GM12878 (cell line): ENCODE measurements around the gene SMOC2. TPM values are rescaled to one million over a fixed set of nuclear protein-coding genes. Genes with fewer than 3 reads are reported as not detected.

Experiments
- ATAC-seq: fragments of 200-7000 bp; cut with Tn5 transposase; 3 replicates; pipeline ENCODE4 v1.9.1; 2020; ENCODE audit warnings: mild to moderate bottlenecking, moderate library complexity
- BruUV-seq: library from RNA; stranded (reverse); fragments of 400-500 nt; replicated peaks from 2 replicates; lab custom pipeline; 2021; lab: Mats Ljungman, UMichigan
- CTCF ChIA-PET: fragments of 300-600 bp; sonication (Branson Sonifier 250); formaldehyde crosslinking; extraction: SDS; loops from one replicate; lab custom pipeline; 2021; ENCODE audit warnings: inconsistent platforms; lab: Yijun Ruan, JAX
- POLR2A ChIA-PET: fragments of 350-600 bp; formaldehyde crosslinking; extraction: SDS; loops from one replicate; lab custom pipeline; 2021; ENCODE audit warnings: inconsistent platforms; lab: Charles Lee
- RAD21 ChIA-PET: fragments of 300-600 bp; sonication (Branson Sonifier 250); formaldehyde crosslinking; loops from one replicate; lab custom pipeline; 2023; ENCODE audit warnings: antibody characterized with exemption; ENCODE audit not compliant: unreplicated experiment; lab: Charles Lee
- SMC1A ChIA-PET: fragments of 300-600 bp; sonication (Branson Sonifier 250); formaldehyde crosslinking; loops from one replicate; lab custom pipeline; 2023; ENCODE audit not compliant: unreplicated experiment, uncharacterized antibody; lab: Charles Lee
- DNase-seq: peaks from one replicate; pipeline ENCODE4 v3.0.0-alpha.2; 2011; ENCODE audit warnings: low read depth, low spot score
- FAIRE-seq: peaks from 3 replicates; lab custom pipeline; 2011; peaks lifted over from hg19 to GRCh38; lab: Jason Lieb, UNC
- H2AFZ ChIP-seq: 2 replicates; pipeline ENCODE4 v1.6.0; 2011; ENCODE audit warnings: low read depth, low read length, control low read depth; ENCODE audit not compliant: control insufficient read depth
- H3K27ac ChIP-seq: 2 replicates; pipeline ENCODE4 v1.5.1; 2011; ENCODE audit warnings: control low read depth; ENCODE audit not compliant: control insufficient read depth, insufficient read depth
- H3K27me3 ChIP-seq, 2 experiments: replicated peaks in 1 of 2; 2 replicates each; pipeline versions ENCODE4 v1.6.0 to v1.6.1; 2011; ENCODE audit warnings: low read length in 1 of 2; ENCODE audit not compliant: control insufficient read depth in 2 of 2, insufficient read depth in 2 of 2
- H3K36me3 ChIP-seq, 2 experiments: 2 replicates each; pipeline ENCODE4 v1.5.1; 2011; ENCODE audit warnings: low read length in 1 of 2; ENCODE audit not compliant: control insufficient read depth in 2 of 2, insufficient read depth in 2 of 2
- H3K4me1 ChIP-seq: 2 replicates; pipeline ENCODE4 v1.6.1; 2011; ENCODE audit warnings: mild to moderate bottlenecking, low read length, moderate library complexity, mixed read lengths; ENCODE audit not compliant: control insufficient read depth, insufficient read depth
- H3K4me2 ChIP-seq: 2 replicates; pipeline ENCODE4 v1.6.0; 2011; ENCODE audit warnings: control low read depth; ENCODE audit not compliant: control insufficient read depth, insufficient read depth
- H3K4me3 ChIP-seq: fragments of 200-600 bp; sonication (generic); 2 replicates; pipeline ENCODE4 v1.5.1; 2016
- H3K79me2 ChIP-seq: 2 replicates; pipeline ENCODE4 v1.6.0; 2011; ENCODE audit warnings: low read length; ENCODE audit not compliant: control insufficient read depth, insufficient read depth
- H3K9ac ChIP-seq: 2 replicates; pipeline ENCODE4 v1.8.0; 2011; ENCODE audit warnings: low read length, control low read depth, mixed read lengths; ENCODE audit not compliant: control insufficient read depth, insufficient read depth
- H3K9me3 ChIP-seq: replicated peaks from 3 replicates; pipeline ENCODE4 v1.5.1; 2011; ENCODE audit warnings: mild to moderate bottlenecking, low read length; ENCODE audit not compliant: control insufficient read depth, insufficient read depth
- H4K20me1 ChIP-seq: 2 replicates; pipeline ENCODE4 v1.6.0; 2011; ENCODE audit not compliant: control insufficient read depth, insufficient read depth
- ATF7 ChIP-seq: fragments of 450-650 bp; IDR thresholded peaks from 2 replicates; pipeline ENCODE4 v1.6.1; 2016; ENCODE audit warnings: low read depth, mild to moderate bottlenecking
- ETV6 ChIP-seq, 2 experiments: fragments of 450-650 bp in 1 of 2; IDR thresholded peaks in 1 of 2; conservative IDR thresholded peaks in 1 of 2; 2 replicates each; pipeline ENCODE4 v1.6.1; 2014; ENCODE audit warnings: antibody characterized with exemption in 1 of 2, borderline replicate concordance in 1 of 2, low read depth in 1 of 2, mild to moderate bottlenecking in 1 of 2, moderate library complexity in 1 of 2
- IKZF2 ChIP-seq, 2 experiments: fragments of 450-650 bp; IDR thresholded peaks; 2 replicates each; pipeline ENCODE4 v1.6.1; 2017; ENCODE audit warnings: mild to moderate bottlenecking in 2 of 2, moderate library complexity in 2 of 2
- KLF5 ChIP-seq: fragments of 450-650 bp; IDR thresholded peaks from 2 replicates; pipeline ENCODE4 v1.6.1; 2014; ENCODE audit warnings: mild to moderate bottlenecking; ENCODE audit not compliant: partially characterized antibody
- LARP7 ChIP-seq: fragments of 450-650 bp; IDR thresholded peaks from 2 replicates; pipeline ENCODE4 v1.6.1; 2017; ENCODE audit warnings: mild to moderate bottlenecking
- RBBP5 ChIP-seq: fragments of 200-600 bp; sonication (generic); conservative IDR thresholded peaks from 2 replicates; pipeline ENCODE4 v1.6.1; 2016
- RUNX3 ChIP-seq: IDR thresholded peaks from 2 replicates; pipeline ENCODE4 v1.6.1; 2012; ENCODE audit warnings: low read length, inconsistent platforms
- SMARCA5 ChIP-seq: fragments of 450-650 bp; IDR thresholded peaks from 2 replicates; pipeline ENCODE4 v1.6.1; 2017; ENCODE audit warnings: mild to moderate bottlenecking
- SUPT20H ChIP-seq: IDR thresholded peaks from 2 replicates; pipeline ENCODE4 v1.6.1; 2011; ENCODE audit warnings: low read depth, mild to moderate bottlenecking, low read length, moderate library complexity, borderline replicate concordance; ENCODE audit not compliant: control insufficient read depth
- WGBS: methylation state at CpG from one replicate; pipeline ENCODE4 v1.1.6; 2016; ENCODE audit warnings: low lambda C conversion rate; ENCODE audit not compliant: insufficient replicate concordance, insufficient coverage; ENCODE audit errors: missing lambda C conversion rate; 5-methylcytosine and 5-hydroxymethylcytosine counted together
- in situ Hi-C: fragments of 300-500 bp; cut with MboI; formaldehyde crosslinking; loops from 9 replicates; pipeline ENCODE4 v1.14.3; 2018; ENCODE audit warnings: mixed read lengths
- intact Hi-C: fragments of 100-400 bp; cut with micrococcal nuclease; formaldehyde crosslinking; loops from one replicate; pipeline ENCODE4 v1.14.2; 2022; ENCODE audit not compliant: unreplicated experiment
- polyA plus RNA-seq, 11 experiments: library from polyadenylated mRNA; depleted of rRNA in 4 of 11; unstranded in 6 of 11; stranded (reverse) in 5 of 11; fragments of >200 nt; fragmentation: Nextera tagmentation in 4 of 11; fragmentation: Illumina TruSeq in 1 of 11; extraction: Ambion mirVana in 4 of 11; extraction: Trizol in 1 of 11; gene quantifications; 1 replicate in 1 of 11; 2 replicates in 10 of 11; pipeline versions ENCODE4 v1.2.1 to v1.2.3, GENCODE V29; 2011 to 2016; ENCODE audit warnings: inconsistent platforms in 2 of 11, missing spikeins in 2 of 11, low read depth in 1 of 11
- total RNA-seq, 4 experiments: library from RNA; depleted of rRNA in 3 of 4; stranded (reverse); fragments of >200 nt in 3 of 4; fragmentation: Illumina TruSeq in 1 of 4; extraction: Trizol in 1 of 4; gene quantifications; 2 replicates each; pipeline versions ENCODE4 v1.2.1 to v1.2.3, GENCODE V29; 2013 to 2021

Gene SMOC2
- total and polyA plus RNA-seq, 10 of the 15 experiments (the other 5 are each of a cell fraction or from before 2014, with no cell fraction given) = 0.10 to 0.12 TPM; not detected in 8

- intact Hi-C loops (no loop called here), in situ Hi-C loops (no loop called here)
- no TSS peak for BruUV-seq
- no peak for TF ChIP-seq ATF7
- no peak for TF ChIP-seq SMARCA5
- no peak for TF ChIP-seq SUPT20H
- TF ChIP-seq KLF5 = no peak
- no peak for TF ChIP-seq LARP7
- TF ChIP-seq ETV6 (conservative IDR thresholded peaks at IDR 0.05 in 1 of 2, IDR thresholded peaks at IDR 0.05 in 1 of 2; ENCODE audit: borderline replicate concordance in 1 of 2, low read depth in 1 of 2) = no peak
- TF ChIP-seq RBBP5 = no peak
- TF ChIP-seq IKZF2 (IDR thresholded peaks at IDR 0.05) = no peak
- TF ChIP-seq RUNX3 = no peak
- Histone ChIP-seq H3K36me3 (no peaks in the 10 kb centered on the region), H3K9ac (no peak overlapping the region), H4K20me1 (no peaks in the 10 kb centered on the region), H3K4me1 (no peaks in the 10 kb centered on the region), H3K4me2 (no peak overlapping the region), H3K4me3 (no peak overlapping the region), H3K27ac (no peak overlapping the region), H3K79me2 (no peaks in the 10 kb centered on the region), H3K27me3 (no peaks in the 10 kb centered on the region), H2AFZ (no peak overlapping the region), H3K9me3 (no peaks in the 10 kb centered on the region)
- FAIRE-seq (no peak), DNase-seq (no peak), ATAC-seq (no peak)
- ChIA-PET POLR2A (no interaction called here), SMC1A (no interaction called here), RAD21 (no interaction called here), CTCF (no interaction called here)
- 45% methylated on average over 13 of the region's 19 CpGs for WGBS
These were observed 230.3 kb downstream of the SMOC2 start for GRCh38 chr6:168671028-168671862.
